Cardiac muscle cell (in vitro differentiated cells and primary cell): ENCODE results near the gene GPR78. TPM values are rescaled to one million over a fixed set of nuclear protein-coding genes. Genes with fewer than 3 reads are reported as not detected.

Experiments
- DNase-seq, 2 donors: peaks; one replicate each; pipeline versions ENCODE4 v3.0.0 to v3.0.0-alpha.2; 2010 to 2017; ENCODE audit warnings: low read depth in 1 of 2, low spot score in 1 of 2
- H3K27ac ChIP-seq: fragments of 200-600 bp; sonication (generic); 2 replicates; pipeline ENCODE4 v1.5.1; 2016
- H3K27me3 ChIP-seq: fragments of 200-600 bp; sonication (generic); 2 replicates; pipeline ENCODE4 v1.6.0; 2016; ENCODE audit warnings: control low read depth
- H3K36me3 ChIP-seq: fragments of 200-600 bp; sonication (generic); 2 replicates; pipeline ENCODE4 v1.5.1; 2016; ENCODE audit warnings: control low read depth
- H3K4me1 ChIP-seq: fragments of 200-600 bp; sonication (generic); 2 replicates; pipeline ENCODE4 v1.8.1; 2017; ENCODE audit warnings: low read depth, mild to moderate bottlenecking, mixed run types
- H3K4me3 ChIP-seq: fragments of 200-600 bp; sonication (generic); 2 replicates; pipeline ENCODE4 v1.5.1; 2016; ENCODE audit warnings: mild to moderate bottlenecking
- H3K9me3 ChIP-seq: fragments of 200-600 bp; sonication (generic); 2 replicates; pipeline ENCODE4 v1.5.1; 2017; ENCODE audit warnings: low read depth, mild to moderate bottlenecking, control low read depth
- CTCF ChIP-seq: IDR thresholded peaks from 2 replicates; pipeline ENCODE4 v1.5.1; 2012; ENCODE audit warnings: low read depth, mild to moderate bottlenecking, low read length
- polyA plus RNA-seq: library from polyadenylated mRNA; unstranded; fragments of >200 nt; fragmentation: Nextera tagmentation; extraction: Ambion mirVana; gene quantifications from 2 replicates; pipeline ENCODE4 v1.2.1, GENCODE V29; 2016
- total RNA-seq: library from RNA; depleted of rRNA; stranded (reverse); fragments of >200 nt; gene quantifications from 2 replicates; pipeline ENCODE4 v1.2.3, GENCODE V29; 2016

GPR78 gene
- total and polyA plus RNA-seq, 2 experiments from 2014 or later = 0.13 to 0.63 TPM

GRCh38 chr4:8609406-8609805, 29.2 kb downstream of the GPR78 start:
- no peak overlapping the region for H3K27ac ChIP-seq
- H3K36me3 ChIP-seq = no peaks in the 10 kb centered on the region
- H3K4me1 ChIP-seq = no peaks in the 10 kb centered on the region
- no peaks in the 10 kb centered on the region for H3K27me3 ChIP-seq
- H3K4me3 ChIP-seq = no peak overlapping the region
- no peak for DNase-seq
- H3K9me3 ChIP-seq = no peaks in the 10 kb centered on the region
- no peak for TF ChIP-seq CTCF

- Histone ChIP-seq H3K36me3 (no peaks in the 10 kb centered on the region), H3K27me3 (no peaks in the 10 kb centered on the region)
- DNase-seq = no peak
Measured at GRCh38 chr4:8609824-8610350, 29.7 kb downstream of the GPR78 start.

DNA sequence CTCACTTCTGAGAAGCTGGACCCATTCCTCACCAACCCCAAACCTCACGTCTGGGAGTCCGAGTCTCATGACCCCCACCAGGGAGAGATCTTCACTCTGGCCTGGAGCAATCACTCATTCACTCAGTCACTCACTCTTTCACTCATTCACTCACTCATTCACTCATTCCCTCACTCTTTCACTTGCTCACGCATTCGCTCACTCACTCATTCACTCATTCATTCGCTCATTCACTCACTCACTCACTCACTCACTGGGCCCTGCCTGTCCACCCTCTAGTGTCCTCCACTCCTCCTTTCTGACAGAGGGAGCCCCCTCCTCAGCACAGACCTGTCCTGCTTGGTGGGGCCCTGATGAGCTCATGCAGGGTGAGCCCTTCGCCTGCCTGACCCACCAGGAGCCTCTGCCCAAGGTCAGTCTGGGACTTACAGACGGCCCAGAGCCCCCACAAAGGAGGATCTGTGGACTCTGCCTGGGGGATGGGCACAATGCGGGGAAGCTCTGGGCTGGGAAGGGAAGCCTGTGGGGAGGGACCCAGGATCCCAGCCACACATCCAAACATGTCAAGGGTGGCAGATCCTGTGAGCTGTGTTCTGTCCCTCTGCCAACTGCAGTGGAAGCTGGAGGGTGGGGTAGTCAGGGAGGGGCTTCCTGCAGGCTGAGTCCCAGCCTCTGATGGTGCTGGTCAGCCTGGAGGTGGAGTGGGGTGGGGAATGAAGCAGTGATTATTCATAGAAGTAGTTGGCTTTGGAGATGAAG, 30.8 kb downstream of the GPR78 start:
- Histone ChIP-seq H3K9me3 (no peaks in the 10 kb centered on the region), H3K27me3 (no peaks in the 10 kb centered on the region), H3K4me3 (no peak overlapping the region), H3K4me1 (no peaks in the 10 kb centered on the region), H3K27ac (no peak overlapping the region), H3K36me3 (no peaks in the 10 kb centered on the region)
- no peak for TF ChIP-seq CTCF
- DNase-seq = no peak

More at GRCh38 chr4:8609824-8610350, 29.7 kb downstream of the GPR78 start:
- no peak for TF ChIP-seq CTCF
- Histone ChIP-seq H3K9me3 (no peaks in the 10 kb centered on the region), H3K27ac (no peak overlapping the region), H3K4me1 (no peaks in the 10 kb centered on the region), H3K4me3 (no peak overlapping the region)

GRCh38 chr4:8612646-8613045, 32.5 kb downstream of the GPR78 start:
- Histone ChIP-seq H3K4me1 (no peaks in the 10 kb centered on the region), H3K27ac (no peak overlapping the region), H3K4me3 (no peak overlapping the region), H3K9me3 (no peaks in the 10 kb centered on the region), H3K36me3 (no peaks in the 10 kb centered on the region), H3K27me3 (no peaks in the 10 kb centered on the region)
- no peak for DNase-seq
- TF ChIP-seq CTCF = no peak

DNA sequence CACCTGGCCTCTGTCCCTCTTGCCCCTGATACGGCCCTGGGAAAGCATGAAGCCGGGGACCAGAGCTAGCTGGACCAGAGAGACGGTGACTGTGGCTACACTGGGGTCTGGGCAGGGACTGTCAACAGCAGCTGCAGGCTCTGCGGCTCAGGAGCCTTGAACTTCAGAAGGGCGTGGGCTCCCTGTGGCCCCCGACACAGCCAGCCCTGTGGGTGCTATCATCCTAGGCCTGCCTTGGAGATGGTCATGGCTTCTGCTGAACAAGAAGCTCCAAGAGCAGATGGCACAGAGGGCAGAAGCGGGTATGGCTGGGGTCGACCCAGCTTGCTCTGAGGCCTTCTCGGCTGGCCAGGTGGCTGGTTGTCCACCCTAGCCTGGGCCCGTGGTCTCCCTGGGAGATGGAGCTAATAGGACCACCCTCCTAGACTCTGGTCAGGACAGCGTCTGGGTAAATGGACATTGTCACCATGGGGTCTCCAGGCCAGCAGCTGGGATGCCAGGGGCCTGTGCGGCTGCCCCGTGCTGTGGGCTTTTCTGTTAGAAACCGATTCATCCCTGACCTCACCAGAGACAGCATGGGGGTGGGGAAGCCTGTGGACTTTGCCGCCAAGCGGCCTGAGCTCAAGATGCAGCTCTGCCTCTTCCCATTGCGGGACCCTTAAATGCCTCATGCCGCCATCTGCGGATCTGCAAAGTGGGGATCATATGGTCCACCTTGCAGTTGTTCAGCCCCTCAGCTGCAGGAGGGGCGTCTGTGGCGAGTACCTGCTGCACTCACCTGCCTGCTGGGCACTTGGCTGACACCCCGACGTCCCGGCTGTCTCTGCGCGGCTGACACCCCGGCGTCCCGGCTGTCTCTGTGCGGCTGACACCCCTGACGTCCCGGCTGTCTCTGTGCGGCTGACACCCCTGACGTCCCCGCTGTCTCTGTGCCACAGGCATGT, 33.5 kb downstream of the GPR78 start:
- no peak for TF ChIP-seq CTCF
- H3K4me1 ChIP-seq = no peaks in the 10 kb centered on the region
- H3K9me3 ChIP-seq = no peaks in the 10 kb centered on the region
- no peaks in the 10 kb centered on the region for H3K36me3 ChIP-seq
- DNase-seq = no peak
- no peak overlapping the region for H3K4me3 ChIP-seq
- H3K27ac ChIP-seq = no peak overlapping the region
- no peaks in the 10 kb centered on the region for H3K27me3 ChIP-seq
